ENCODE results near the gene AVP.

DNA sequence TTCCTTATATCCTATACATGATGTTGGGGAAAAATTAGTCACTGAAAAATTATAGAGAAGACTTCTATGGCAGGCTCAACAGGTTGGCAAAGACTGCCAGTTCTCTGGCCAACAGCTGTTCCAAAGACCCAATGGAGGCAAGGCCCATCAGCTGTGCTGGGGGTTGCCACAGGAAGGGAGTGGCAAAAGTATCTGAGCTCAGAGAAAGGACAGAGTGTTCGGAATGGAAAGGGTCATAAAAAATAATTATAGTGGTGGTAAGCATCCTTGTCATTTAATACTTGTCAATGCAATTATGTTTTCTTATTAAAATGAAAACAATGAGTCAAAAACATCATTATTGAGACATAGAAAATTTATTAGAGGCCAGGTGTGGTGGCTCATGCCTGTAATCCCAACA is 39.0 kb upstream of the AVP start:
- TF ChIP-seq, protein P1, sequence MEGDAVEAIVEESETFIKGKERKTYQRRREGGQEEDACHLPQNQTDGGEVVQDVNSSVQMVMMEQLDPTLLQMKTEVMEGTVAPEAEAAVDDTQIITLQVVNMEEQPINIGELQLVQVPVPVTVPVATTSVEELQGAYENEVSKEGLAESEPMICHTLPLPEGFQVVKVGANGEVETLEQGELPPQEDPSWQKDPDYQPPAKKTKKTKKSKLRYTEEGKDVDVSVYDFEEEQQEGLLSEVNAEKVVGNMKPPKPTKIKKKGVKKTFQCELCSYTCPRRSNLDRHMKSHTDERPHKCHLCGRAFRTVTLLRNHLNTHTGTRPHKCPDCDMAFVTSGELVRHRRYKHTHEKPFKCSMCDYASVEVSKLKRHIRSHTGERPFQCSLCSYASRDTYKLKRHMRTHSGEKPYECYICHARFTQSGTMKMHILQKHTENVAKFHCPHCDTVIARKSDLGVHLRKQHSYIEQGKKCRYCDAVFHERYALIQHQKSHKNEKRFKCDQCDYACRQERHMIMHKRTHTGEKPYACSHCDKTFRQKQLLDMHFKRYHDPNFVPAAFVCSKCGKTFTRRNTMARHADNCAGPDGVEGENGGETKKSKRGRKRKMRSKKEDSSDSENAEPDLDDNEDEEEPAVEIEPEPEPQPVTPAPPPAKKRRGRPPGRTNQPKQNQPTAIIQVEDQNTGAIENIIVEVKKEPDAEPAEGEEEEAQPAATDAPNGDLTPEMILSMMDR (IDR thresholded peaks at IDR 0.05): no peak
- no peak for TF ChIP-seq POLR2A (IDR thresholded peaks at IDR 0.05)
